H1 (cell line): ENCODE measurements around the gene SHROOM3. TPM values are rescaled to one million over a fixed set of nuclear protein-coding genes. Genes with fewer than 3 reads are reported as not detected.

Source experiments
- CTCF ChIA-PET: fragments of 300-600 bp; sonication (Branson Sonifier 250); formaldehyde crosslinking; loops from one replicate; lab custom pipeline; 2021; ENCODE audit not compliant: partially characterized antibody; lab: Charles Lee
- POLR2A ChIA-PET: fragments of 300-600 bp; sonication (Branson Sonifier 250); formaldehyde crosslinking; loops from one replicate; lab custom pipeline; 2021; ENCODE audit warnings: inconsistent platforms; ENCODE audit not compliant: partially characterized antibody; lab: Charles Lee
- DNase-seq, 2 experiments: peaks; one replicate each; pipeline versions ENCODE4 v3.0.0 to v3.0.0-alpha.2; 2010 to 2022; ENCODE audit warnings: low spot score in 2 of 2, low read depth in 1 of 2, mixed read lengths in 1 of 2
- FAIRE-seq: peaks from 2 replicates; lab custom pipeline; 2011; peaks lifted over from hg19 to GRCh38; lab: Jason Lieb, UNC
- H2AFZ ChIP-seq: 2 replicates; pipeline ENCODE4 v1.8.1; 2012; ENCODE audit warnings: low read length, inconsistent platforms
- H2AK5ac ChIP-seq: 2 replicates; pipeline ENCODE4 v1.6.1; 2013; ENCODE audit warnings: low read depth, low read length
- H2BK120ac ChIP-seq: replicated peaks from 2 replicates; pipeline ENCODE3; 2013; ENCODE audit warnings: low read depth, low read length, inconsistent platforms
- H2BK12ac ChIP-seq: 2 replicates; pipeline ENCODE4 v1.6.1; 2013; ENCODE audit warnings: low read depth, low read length
- H2BK15ac ChIP-seq: 2 replicates; pipeline ENCODE4 v1.6.1; 2013; ENCODE audit warnings: low read length
- H2BK20ac ChIP-seq: 2 replicates; pipeline ENCODE4 v1.6.1; 2013; ENCODE audit warnings: low read length
- H2BK5ac ChIP-seq: 2 replicates; pipeline ENCODE4 v1.6.1; 2013; ENCODE audit warnings: low read depth, low read length
- H3K14ac ChIP-seq: 2 replicates; pipeline ENCODE4 v1.6.1; 2013; ENCODE audit warnings: inconsistent platforms; ENCODE audit not compliant: insufficient read length
- H3K18ac ChIP-seq: 2 replicates; pipeline ENCODE4 v1.6.1; 2013; ENCODE audit warnings: low read length; ENCODE audit errors: extremely low read depth
- H3K23ac ChIP-seq: 2 replicates; pipeline ENCODE4 v1.6.1; 2013; ENCODE audit warnings: inconsistent platforms; ENCODE audit not compliant: insufficient read length
- H3K23me2 ChIP-seq: 2 replicates; pipeline ENCODE4 v1.6.1; 2013; ENCODE audit warnings: low read depth, low read length
- H3K27ac ChIP-seq: 2 replicates; pipeline ENCODE4 v1.6.1; 2011; ENCODE audit warnings: low read depth, low read length, inconsistent platforms
- H3K27me3 ChIP-seq, 4 experiments: replicated peaks in 1 of 4; 1 replicate in 1 of 4; 2 replicates in 3 of 4; pipeline versions ENCODE4 v1.6.1 to v1.8.1; 2011 to 2013; ENCODE audit warnings: low read length in 3 of 4, mild to moderate bottlenecking in 3 of 4, inconsistent platforms in 2 of 4, mixed read lengths in 2 of 4, moderate library complexity in 1 of 4; ENCODE audit not compliant: control insufficient read depth in 3 of 4, insufficient read depth in 3 of 4; ENCODE audit errors: extremely low read depth in 1 of 4
- H3K36me3 ChIP-seq, 4 experiments: 2 replicates each; pipeline versions ENCODE4 v1.6.1 to v1.8.1; 2011 to 2013; ENCODE audit warnings: mild to moderate bottlenecking in 4 of 4, low read length in 3 of 4, moderate library complexity in 2 of 4, control low read depth in 1 of 4, inconsistent platforms in 1 of 4; ENCODE audit not compliant: insufficient read depth in 4 of 4, control insufficient read depth in 2 of 4
- H3K4ac ChIP-seq: replicated peaks from 2 replicates; pipeline ENCODE3; 2013; ENCODE audit warnings: low read length, low read depth, mixed read lengths, inconsistent platforms; ENCODE audit not compliant: insufficient read length
- H3K4me1 ChIP-seq, 4 experiments: replicated peaks in 1 of 4; 1 replicate in 1 of 4; 2 replicates in 3 of 4; pipeline versions ENCODE4 v1.6.1 to v1.8.1; 2011 to 2013; ENCODE audit warnings: low read length in 3 of 4, inconsistent platforms in 2 of 4, mixed read lengths in 1 of 4; ENCODE audit not compliant: insufficient read depth in 4 of 4, control insufficient read depth in 3 of 4
- H3K4me2 ChIP-seq, 2 experiments: 2 replicates each; pipeline versions ENCODE4 v1.6.1 to v1.8.1; 2011 to 2013; ENCODE audit warnings: low read depth in 2 of 2, low read length in 2 of 2, control low read depth in 1 of 2, inconsistent platforms in 1 of 2, mild to moderate bottlenecking in 1 of 2; ENCODE audit not compliant: insufficient read depth in 1 of 2
- H3K4me3 ChIP-seq, 4 experiments: fragments of 200-600, 300-600 bp in 1 of 4; sonication (generic), shearing (Covaris generic), sonication (Bioruptor Twin) in 1 of 4; 2 replicates each; pipeline versions ENCODE4 v1.5.1 to v1.8.1; 2011 to 2016; ENCODE audit warnings: low read length in 4 of 4, low read depth in 3 of 4, control low read depth in 2 of 4, inconsistent platforms in 2 of 4, mild to moderate bottlenecking in 2 of 4, mixed read lengths in 1 of 4, moderate library complexity in 1 of 4; ENCODE audit not compliant: insufficient read depth in 2 of 4; ENCODE audit errors: extremely low read depth in 1 of 4
- H3K56ac ChIP-seq: replicated peaks from 2 replicates; pipeline ENCODE3; 2013; ENCODE audit warnings: low read depth, mild to moderate bottlenecking, mixed read lengths, low read length, inconsistent platforms; ENCODE audit not compliant: insufficient read length
- H3K79me1 ChIP-seq: 2 replicates; pipeline ENCODE4 v1.6.1; 2013; ENCODE audit warnings: low read depth, low read length, control low read depth
- H3K79me2 ChIP-seq, 2 experiments: 2 replicates each; pipeline versions ENCODE4 v1.6.1 to v1.8.1; 2012 to 2013; ENCODE audit warnings: low read length in 2 of 2, mild to moderate bottlenecking in 2 of 2, inconsistent platforms in 1 of 2; ENCODE audit not compliant: insufficient read depth in 2 of 2, control insufficient read depth in 1 of 2
- H3K9ac ChIP-seq, 4 experiments: replicated peaks in 1 of 4; 1 replicate in 1 of 4; 2 replicates in 3 of 4; pipeline versions ENCODE4 v1.6.1 to v1.8.1; 2011 to 2013; ENCODE audit warnings: low read depth in 3 of 4, low read length in 3 of 4, control low read depth in 2 of 4, mild to moderate bottlenecking in 2 of 4, moderate library complexity in 2 of 4, inconsistent platforms in 1 of 4; ENCODE audit errors: extremely low read depth in 1 of 4
- H3K9me3 ChIP-seq, 2 experiments: 2 replicates each; pipeline versions ENCODE4 v1.6.1 to v1.8.1; 2012 to 2013; ENCODE audit warnings: mild to moderate bottlenecking in 2 of 2, moderate library complexity in 2 of 2, control low read depth in 1 of 2, inconsistent platforms in 1 of 2, low read depth in 1 of 2, low read length in 1 of 2, mixed read lengths in 1 of 2; ENCODE audit not compliant: insufficient read depth in 2 of 2
- H4K20me1 ChIP-seq, 2 experiments: replicated peaks in 1 of 2; 2 replicates each; pipeline versions ENCODE3 to v1.8.1; 2011 to 2013; ENCODE audit warnings: inconsistent platforms in 2 of 2, low read length in 2 of 2, mild to moderate bottlenecking in 1 of 2; ENCODE audit not compliant: insufficient read depth in 2 of 2, control insufficient read depth in 1 of 2
- H4K5ac ChIP-seq: 2 replicates; pipeline ENCODE4 v1.6.1; 2013; ENCODE audit warnings: low read length, low read depth, mixed read lengths, inconsistent platforms; ENCODE audit not compliant: insufficient read length
- H4K8ac ChIP-seq: 2 replicates; pipeline ENCODE4 v1.8.0; 2013; ENCODE audit warnings: mild to moderate bottlenecking, moderate library complexity, low read length, inconsistent platforms; ENCODE audit not compliant: insufficient read depth; ENCODE audit errors: extremely low read depth
- H4K91ac ChIP-seq: replicated peaks from 2 replicates; pipeline ENCODE3; 2013; ENCODE audit warnings: low read length, mixed read lengths, inconsistent platforms; ENCODE audit not compliant: insufficient read length
- JUND ChIP-seq: IDR thresholded peaks from 2 replicates; pipeline ENCODE4 v1.6.1; 2011; ENCODE audit warnings: mild to moderate bottlenecking, improper control_type of control experiment, low read length
- KDM1A ChIP-seq: fragments of 200-600, 300-600 bp; sonication (generic); IDR thresholded peaks from 2 replicates; pipeline ENCODE4 v1.7.1; 2016; ENCODE audit warnings: mild to moderate bottlenecking, low read length, borderline replicate concordance
- KDM4A ChIP-seq: IDR thresholded peaks from one replicate; pipeline ENCODE4 v1.7.1; 2012; ENCODE audit warnings: low read depth, mild to moderate bottlenecking, moderate library complexity, low read length, inconsistent platforms; ENCODE audit not compliant: severe bottlenecking
- NANOG ChIP-seq: IDR thresholded peaks from 2 replicates; pipeline ENCODE4 v1.6.1; 2011; ENCODE audit warnings: low read length, low read depth, mild to moderate bottlenecking, inconsistent platforms; ENCODE audit not compliant: insufficient read depth, poor library complexity, severe bottlenecking
- POLR2A ChIP-seq, 2 experiments: IDR thresholded peaks; 1 replicate in 1 of 2; 2 replicates in 1 of 2; pipeline ENCODE4 v1.6.1; 2011; ENCODE audit warnings: low read depth in 2 of 2, low read length in 2 of 2, mild to moderate bottlenecking in 2 of 2; ENCODE audit errors: control extremely low read depth in 1 of 2
- RBBP5 ChIP-seq: IDR thresholded peaks from 2 replicates; pipeline ENCODE4 v1.7.1; 2012; ENCODE audit warnings: low read depth, mild to moderate bottlenecking, inconsistent platforms, low read length, moderate library complexity, borderline replicate concordance
- SIRT6 ChIP-seq: IDR thresholded peaks from one replicate; pipeline ENCODE4 v1.7.1; 2012; ENCODE audit warnings: low read length, inconsistent platforms
- TAF1 ChIP-seq: IDR thresholded peaks from 2 replicates; pipeline ENCODE4 v1.6.1; 2011; ENCODE audit warnings: mild to moderate bottlenecking, low read depth, low read length
- TBP ChIP-seq: IDR thresholded peaks from 2 replicates; pipeline ENCODE4 v1.6.1; 2011; ENCODE audit warnings: low read depth, low read length, improper control_type of control experiment
- WGBS, 2 experiments: shearing (Covaris generic) in 1 of 2; methylation state at CpG; one replicate each; pipeline versions ENCODE4 v1.1.6 to v1.1.7; 2013 to 2015; ENCODE audit warnings: low lambda C conversion rate in 2 of 2, mixed read lengths in 2 of 2, inconsistent platforms in 1 of 2, low coverage in 1 of 2, missing lambda C conversion rate in 1 of 2; ENCODE audit not compliant: insufficient replicate concordance in 2 of 2, insufficient coverage in 1 of 2, insufficient read length in 1 of 2; ENCODE audit errors: extremely low coverage in 1 of 2, missing lambda C conversion rate in 1 of 2; 5-methylcytosine and 5-hydroxymethylcytosine counted together
- polyA plus RNA-seq, 7 experiments: library from polyadenylated mRNA; depleted of rRNA in 3 of 7; stranded (reverse) in 5 of 7; unstranded in 2 of 7; fragments of >200 nt in 5 of 7; fragments of 200-250 nt in 2 of 7; gene quantifications; 1 replicate in 5 of 7; 2 replicates in 1 of 7; 4 replicates in 1 of 7; pipeline versions ENCODE4 v1.2.1 to v1.2.3, GENCODE V29; 2011 to 2013; ENCODE audit warnings: missing spikeins in 2 of 7, mixed read lengths in 2 of 7
- total RNA-seq: library from RNA; stranded (reverse); fragmentation: NEBNext Ultra II Directional; extraction: Animal tissue kit (Norgen Biotek cat#: 25700); gene quantifications from 2 replicates; pipeline ENCODE4 v1.2.1, GENCODE V29; 2021
- TF ChIP-seq, protein P1 (sequence below): IDR thresholded peaks from 2 replicates; pipeline ENCODE4 v1.6.1; 2011; ENCODE audit warnings: low read length, improper control_type of control experiment
- TF ChIP-seq, protein P2 (sequence below): IDR thresholded peaks from 2 replicates; pipeline ENCODE4 v1.6.1; 2012; ENCODE audit warnings: low read length, inconsistent platforms
- TF ChIP-seq, protein P3 (sequence below): IDR thresholded peaks from 2 replicates; pipeline ENCODE4 v1.6.1; 2012; ENCODE audit warnings: inconsistent platforms

SHROOM3 gene
- total and polyA plus RNA-seq, 2 of the 8 experiments (the other 6 are each of a cell fraction or from before 2014, with no cell fraction given): 15.8 to 34.0 TPM

DNA sequence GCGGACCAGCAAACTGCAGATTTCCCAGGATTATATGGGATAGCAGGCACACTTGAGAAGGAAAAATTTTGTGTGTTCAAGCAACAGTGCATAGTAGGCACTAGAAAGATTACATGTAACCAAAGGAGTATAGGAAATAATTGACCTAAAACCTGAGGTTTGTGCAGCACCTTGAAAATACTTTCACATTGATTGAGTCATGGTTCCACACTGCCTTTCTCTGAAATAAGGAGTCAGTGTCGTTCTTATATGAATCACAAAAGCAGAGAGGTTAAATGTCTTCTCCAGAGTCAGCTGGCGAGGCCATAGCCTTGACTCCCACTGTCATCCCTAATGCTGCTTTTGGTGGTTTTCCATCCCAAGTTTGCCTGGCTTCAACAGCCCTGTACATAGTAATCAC is 324.0 kb downstream of the SHROOM3 start:
- Histone ChIP-seq H4K91ac (no peak overlapping the region), H2BK5ac (no peak overlapping the region), H2BK12ac (no peak overlapping the region), H3K27ac (no peak overlapping the region), H4K20me1 (no peaks in the 10 kb centered on the region), H4K8ac (no peak overlapping the region), H2BK120ac (no peak overlapping the region), H3K23ac (no peak overlapping the region), H3K4me3 (no peak overlapping the region), H3K4me2 (no peak overlapping the region), H3K14ac (no peak overlapping the region), H3K9me3 (no peaks in the 10 kb centered on the region), H3K56ac (no peak overlapping the region), H3K79me2 (no peaks in the 10 kb centered on the region), H3K4me1 (no peaks in the 10 kb centered on the region), H3K4ac (no peak overlapping the region), H3K79me1 (no peaks in the 10 kb centered on the region; the same call in 1 of the 2 replicates), H3K9ac (no peak overlapping the region), H2BK15ac (no peak overlapping the region), H2BK20ac (no peak overlapping the region), H2AFZ (no peak overlapping the region), H3K36me3 (peaks cover 13 to 62% (median 38%) of the 10 kb centered on the region in 4 experiments), H3K18ac (no peak overlapping the region), H3K27me3 (no peaks in the 10 kb centered on the region), H3K23me2 (no peaks in the 10 kb centered on the region), H2AK5ac (no peak overlapping the region), H4K5ac (no peak overlapping the region)
- DNase-seq: no peak
- WGBS, 2 experiments: 91% methylated on average over 3 of the region's 3 CpGs; no CpG with 5 or more reads in 1 of the 2 experiments
- POLR2A ChIA-PET: no interaction called here
- CTCF ChIA-PET: interaction anchor here (0.8 to 2.0 kb wide), 7 partner anchors 10 to 248 kb away, joined by 3 to 8 read pairs (median 8); no protein-coding TSS in a partner anchor
- FAIRE-seq: no peak
- no peak for TF ChIP-seq NANOG
- no peak for TF ChIP-seq POLR2A (IDR thresholded peaks at IDR 0.05; ENCODE audit: control extremely low read depth in 1 of 2, low read depth in 2 of 2, low read length in 2 of 2)
- TF ChIP-seq SIRT6: no peak
- TF ChIP-seq JUND: no peak
- TF ChIP-seq TAF1: no peak
- no peak for TF ChIP-seq KDM4A
- TF ChIP-seq, protein P1, sequence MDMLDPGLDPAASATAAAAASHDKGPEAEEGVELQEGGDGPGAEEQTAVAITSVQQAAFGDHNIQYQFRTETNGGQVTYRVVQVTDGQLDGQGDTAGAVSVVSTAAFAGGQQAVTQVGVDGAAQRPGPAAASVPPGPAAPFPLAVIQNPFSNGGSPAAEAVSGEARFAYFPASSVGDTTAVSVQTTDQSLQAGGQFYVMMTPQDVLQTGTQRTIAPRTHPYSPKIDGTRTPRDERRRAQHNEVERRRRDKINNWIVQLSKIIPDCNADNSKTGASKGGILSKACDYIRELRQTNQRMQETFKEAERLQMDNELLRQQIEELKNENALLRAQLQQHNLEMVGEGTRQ: no peak
- no peak for TF ChIP-seq TBP
- TF ChIP-seq, protein P2, sequence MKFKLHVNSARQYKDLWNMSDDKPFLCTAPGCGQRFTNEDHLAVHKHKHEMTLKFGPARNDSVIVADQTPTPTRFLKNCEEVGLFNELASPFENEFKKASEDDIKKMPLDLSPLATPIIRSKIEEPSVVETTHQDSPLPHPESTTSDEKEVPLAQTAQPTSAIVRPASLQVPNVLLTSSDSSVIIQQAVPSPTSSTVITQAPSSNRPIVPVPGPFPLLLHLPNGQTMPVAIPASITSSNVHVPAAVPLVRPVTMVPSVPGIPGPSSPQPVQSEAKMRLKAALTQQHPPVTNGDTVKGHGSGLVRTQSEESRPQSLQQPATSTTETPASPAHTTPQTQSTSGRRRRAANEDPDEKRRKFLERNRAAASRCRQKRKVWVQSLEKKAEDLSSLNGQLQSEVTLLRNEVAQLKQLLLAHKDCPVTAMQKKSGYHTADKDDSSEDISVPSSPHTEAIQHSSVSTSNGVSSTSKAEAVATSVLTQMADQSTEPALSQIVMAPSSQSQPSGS: no peak
- no peak for TF ChIP-seq KDM1A
- TF ChIP-seq, protein P3, sequence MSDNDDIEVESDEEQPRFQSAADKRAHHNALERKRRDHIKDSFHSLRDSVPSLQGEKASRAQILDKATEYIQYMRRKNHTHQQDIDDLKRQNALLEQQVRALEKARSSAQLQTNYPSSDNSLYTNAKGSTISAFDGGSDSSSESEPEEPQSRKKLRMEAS: no peak
- TF ChIP-seq RBBP5: no peak
